Thoracic aorta (tissue), 2 donors: ENCODE results near the gene WDR37. TPM values are rescaled to one million over a fixed set of nuclear protein-coding genes. Genes with fewer than 3 reads are reported as not detected.

Source experiments
- ATAC-seq: fragments of 150-250 bp; one replicate; pipeline ENCODE4 v1.8.0; 2017; ENCODE audit warnings: low read depth; ENCODE audit not compliant: insufficient number of reproducible peaks, low FRiP score
- DNase-seq: peaks from one replicate; pipeline ENCODE4 v3.0.0-alpha.2; 2020; ENCODE audit warnings: low spot score
- H3K27ac ChIP-seq, 2 donors: fragments of 200-600 bp; sonication (generic); 1 replicate in 1 of 2; 2 replicates in 1 of 2; pipeline ENCODE4 v1.5.1; 2016; ENCODE audit warnings: mild to moderate bottlenecking in 2 of 2, moderate library complexity in 2 of 2
- H3K27me3 ChIP-seq: fragments of 200-600 bp; sonication (generic); replicated peaks from 2 replicates; pipeline ENCODE4 v1.6.0; 2016; ENCODE audit warnings: mild to moderate bottlenecking; ENCODE audit not compliant: insufficient read depth
- H3K36me3 ChIP-seq: fragments of 200-600 bp; sonication (generic); one replicate; pipeline ENCODE4 v1.5.1; 2016
- H3K4me1 ChIP-seq, 2 donors: fragments of 200-600 bp; sonication (generic); 1 replicate in 1 of 2; 2 replicates in 1 of 2; pipeline versions ENCODE4 v1.5.1 to v1.6.0; 2016; ENCODE audit warnings: low read depth in 2 of 2, mild to moderate bottlenecking in 1 of 2; ENCODE audit not compliant: control insufficient read depth in 1 of 2
- H3K4me3 ChIP-seq: fragments of 200-600 bp; sonication (generic); 2 replicates; pipeline ENCODE4 v1.5.1; 2016; ENCODE audit warnings: mild to moderate bottlenecking
- H3K9me3 ChIP-seq: fragments of 200-600 bp; sonication (generic); 2 replicates; pipeline ENCODE4 v1.5.1; 2016
- total RNA-seq, 2 donors: library from RNA; depleted of rRNA; stranded (reverse); fragments of >200 nt; gene quantifications; one replicate each; pipeline versions ENCODE4 v1.1.0 to v1.2.3, GENCODE V29; 2016
- TF ChIP-seq, protein P1 (sequence below): fragments of 200-600 bp; sonication (generic); IDR thresholded peaks from one replicate; pipeline ENCODE4 v1.5.1; 2019; ENCODE audit warnings: antibody characterized with exemption

Gene WDR37
- total RNA-seq, 2 donors from 2014 or later, result 18.3 to 24.6 TPM

- H3K36me3 ChIP-seq, result peaks cover 24% of the 10 kb centered on the region
- no peaks in the 10 kb centered on the region for H3K9me3 ChIP-seq
- TF ChIP-seq, protein P1, sequence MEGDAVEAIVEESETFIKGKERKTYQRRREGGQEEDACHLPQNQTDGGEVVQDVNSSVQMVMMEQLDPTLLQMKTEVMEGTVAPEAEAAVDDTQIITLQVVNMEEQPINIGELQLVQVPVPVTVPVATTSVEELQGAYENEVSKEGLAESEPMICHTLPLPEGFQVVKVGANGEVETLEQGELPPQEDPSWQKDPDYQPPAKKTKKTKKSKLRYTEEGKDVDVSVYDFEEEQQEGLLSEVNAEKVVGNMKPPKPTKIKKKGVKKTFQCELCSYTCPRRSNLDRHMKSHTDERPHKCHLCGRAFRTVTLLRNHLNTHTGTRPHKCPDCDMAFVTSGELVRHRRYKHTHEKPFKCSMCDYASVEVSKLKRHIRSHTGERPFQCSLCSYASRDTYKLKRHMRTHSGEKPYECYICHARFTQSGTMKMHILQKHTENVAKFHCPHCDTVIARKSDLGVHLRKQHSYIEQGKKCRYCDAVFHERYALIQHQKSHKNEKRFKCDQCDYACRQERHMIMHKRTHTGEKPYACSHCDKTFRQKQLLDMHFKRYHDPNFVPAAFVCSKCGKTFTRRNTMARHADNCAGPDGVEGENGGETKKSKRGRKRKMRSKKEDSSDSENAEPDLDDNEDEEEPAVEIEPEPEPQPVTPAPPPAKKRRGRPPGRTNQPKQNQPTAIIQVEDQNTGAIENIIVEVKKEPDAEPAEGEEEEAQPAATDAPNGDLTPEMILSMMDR, result no peak
- no peaks in the 10 kb centered on the region for H3K4me1 ChIP-seq
- no peak overlapping the region for H3K4me3 ChIP-seq
- ATAC-seq (no peak), DNase-seq (no peak)
- no peak overlapping the region for H3K27ac ChIP-seq
- H3K27me3 ChIP-seq, result no peaks in the 10 kb centered on the region
These were observed 35.2 kb upstream of the WDR37 start for GRCh38 chr10:1020958-1021357.

- Histone ChIP-seq H3K27me3 (no peaks in the 10 kb centered on the region), H3K36me3 (peaks cover 14% of the 10 kb centered on the region), H3K9me3 (no peaks in the 10 kb centered on the region), H3K4me3 (no peak overlapping the region), H3K27ac (no peak overlapping the region), H3K4me1 (no peaks in the 10 kb centered on the region)
- DNase-seq (no peak), ATAC-seq (no peak)
- TF ChIP-seq, protein P1, result no peak
These were observed 33.8 kb upstream of the WDR37 start for GRCh38 chr10:1022413-1022812.

DNA sequence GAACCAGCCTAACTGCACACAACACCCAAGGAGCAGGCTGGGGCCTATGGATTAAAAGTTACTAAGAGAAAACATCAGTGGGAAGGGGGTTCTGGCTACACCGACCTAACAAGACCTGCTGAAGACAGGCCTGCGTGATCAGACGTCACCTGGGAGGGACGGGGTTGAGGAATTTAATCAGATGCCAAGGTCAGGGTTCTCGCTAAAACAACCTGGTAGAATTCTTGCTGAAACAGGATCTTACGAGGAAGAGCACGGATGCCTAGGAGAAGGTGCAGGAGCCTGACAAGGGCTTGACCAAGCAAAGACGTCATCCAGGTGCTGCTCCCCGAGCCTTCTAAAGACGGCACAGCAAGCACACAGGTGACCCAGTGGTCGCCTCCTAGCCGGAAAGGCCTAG is 32.1 kb upstream of the WDR37 start:
- Histone ChIP-seq H3K4me1 (no peaks in the 10 kb centered on the region), H3K9me3 (no peaks in the 10 kb centered on the region), H3K36me3 (peaks cover 6% of the 10 kb centered on the region), H3K27me3 (no peaks in the 10 kb centered on the region), H3K4me3 (no peak overlapping the region), H3K27ac (no peak overlapping the region)
- ATAC-seq (no peak), DNase-seq (no peak)
- TF ChIP-seq, protein P1, result no peak

DNA sequence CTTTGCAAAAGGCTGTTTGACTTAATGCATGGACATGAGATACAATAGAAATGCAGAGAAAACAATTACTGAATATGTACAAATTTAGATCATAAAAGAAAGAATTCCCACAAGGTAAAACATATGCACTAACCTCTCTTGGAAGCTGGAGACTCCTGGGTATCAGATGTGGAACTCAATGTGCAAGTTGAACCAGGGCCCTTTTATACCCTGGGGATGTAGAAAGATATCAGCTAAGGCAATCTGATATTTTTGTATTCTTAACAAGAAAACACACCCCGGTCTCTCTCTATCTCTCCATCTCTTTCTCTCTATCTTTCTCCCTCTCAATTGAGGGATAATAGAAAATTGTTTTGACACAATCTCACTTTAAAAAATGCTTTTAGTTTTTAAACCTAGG is 30.5 kb upstream of the WDR37 start, which contains the start of gene IDI2:
TSS of gene IDI2 (minus strand) at position 177 of the 400 bp plus-strand sequence. CDS start 1,136 bp downstream, outside the sequence.
- H3K4me1 ChIP-seq, result no peaks in the 10 kb centered on the region
- no peaks in the 10 kb centered on the region for H3K27me3 ChIP-seq
- H3K27ac ChIP-seq, result no peak within 1 kb of the TSS
- H3K4me3 ChIP-seq, result no peak within 1 kb of the TSS
- ATAC-seq (no peak), DNase-seq (no peak)
- H3K9me3 ChIP-seq, result no peaks in the 10 kb centered on the region
- TF ChIP-seq, protein P1, result no peak
- H3K36me3 ChIP-seq, result no peaks in the 10 kb centered on the region

DNA sequence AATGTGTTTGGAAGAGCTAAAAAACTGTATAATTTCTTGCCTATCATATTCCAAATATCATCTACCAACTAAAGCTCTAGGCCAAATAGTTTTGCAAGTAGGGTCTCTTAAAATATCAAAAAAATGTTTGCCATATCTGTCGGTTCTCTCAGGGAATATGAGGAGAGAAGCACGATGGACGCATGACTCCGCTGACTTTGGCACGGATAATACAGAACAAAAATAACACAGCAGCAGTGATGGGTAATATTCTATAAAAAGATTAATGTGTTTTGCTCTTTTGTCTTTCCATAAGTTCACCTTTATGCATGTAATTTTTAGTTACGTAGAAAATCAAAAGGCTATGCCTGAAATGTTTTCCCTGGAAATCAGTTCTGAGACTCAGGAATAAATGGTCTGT is 29.6 kb upstream of the WDR37 start:
- H3K4me3 ChIP-seq, result no peak overlapping the region
- H3K27me3 ChIP-seq, result no peaks in the 10 kb centered on the region
- H3K9me3 ChIP-seq, result no peaks in the 10 kb centered on the region
- DNase-seq (no peak), ATAC-seq (no peak)
- TF ChIP-seq, protein P1, result no peak
- no peak overlapping the region for H3K27ac ChIP-seq
- H3K36me3 ChIP-seq, result no peaks in the 10 kb centered on the region
- H3K4me1 ChIP-seq, result no peaks in the 10 kb centered on the region
